H1 (cell line): ENCODE measurements around the gene CDX2. TPM values are rescaled to one million over a fixed set of nuclear protein-coding genes. Genes with fewer than 3 reads are reported as not detected.

ENCODE experiments used
- CBX5 ChIP-seq: fragments of 300-800, 300-1000 bp; sonication (generic); IDR thresholded peaks from 2 replicates; pipeline ENCODE4 v1.7.1; 2016; ENCODE audit warnings: antibody characterized with exemption, low read length, low read depth
- CBX8 ChIP-seq: fragments of 300-800, 300-1000 bp; sonication (generic); IDR thresholded peaks from 2 replicates; pipeline ENCODE4 v1.7.1; 2016; ENCODE audit warnings: low read depth, low read length, borderline replicate concordance
- CHD7 ChIP-seq: fragments of 300-600 bp; sonication (generic); IDR thresholded peaks from 2 replicates; pipeline ENCODE4 v1.7.1; 2012; ENCODE audit warnings: low read length, moderate library complexity, mild to moderate bottlenecking, inconsistent platforms; ENCODE audit not compliant: insufficient replicate concordance
- EZH2 ChIP-seq: fragments of 200-600 bp; sonication (generic); IDR thresholded peaks from 2 replicates; pipeline ENCODE4 v1.7.1; 2012; ENCODE audit warnings: low read depth, mild to moderate bottlenecking, moderate library complexity, low read length, inconsistent platforms; ENCODE audit not compliant: severe bottlenecking
- JUND ChIP-seq: IDR thresholded peaks from 2 replicates; pipeline ENCODE4 v1.6.1; 2011; ENCODE audit warnings: mild to moderate bottlenecking, improper control_type of control experiment, low read length
- NRF1 ChIP-seq: IDR thresholded peaks from 2 replicates; pipeline ENCODE4 v1.6.1; 2011; ENCODE audit warnings: mild to moderate bottlenecking, low read depth, low read length, improper control_type of control experiment
- SIX5 ChIP-seq: IDR thresholded peaks from 2 replicates; pipeline ENCODE4 v1.6.1; 2011; ENCODE audit warnings: mild to moderate bottlenecking, low read depth, low read length
- SUZ12 ChIP-seq: fragments of 200-600 bp; sonication (generic); IDR thresholded peaks from 2 replicates; pipeline ENCODE4 v1.6.1; 2012; ENCODE audit warnings: mild to moderate bottlenecking, inconsistent platforms, low read length, moderate library complexity, mixed read lengths
- TAF1 ChIP-seq: IDR thresholded peaks from 2 replicates; pipeline ENCODE4 v1.6.1; 2011; ENCODE audit warnings: mild to moderate bottlenecking, low read depth, low read length
- TAF7 ChIP-seq: optimal IDR thresholded peaks from 2 replicates; pipeline ENCODE3; 2011; ENCODE audit warnings: low read depth, mild to moderate bottlenecking, inconsistent platforms, low read length, moderate library complexity, borderline replicate concordance
- TEAD4 ChIP-seq: IDR thresholded peaks from 2 replicates; pipeline ENCODE4 v1.6.1; 2012; ENCODE audit warnings: low read depth, low read length, inconsistent platforms, mixed read lengths
- polyA plus RNA-seq, 7 experiments: library from polyadenylated mRNA; depleted of rRNA in 3 of 7; stranded (reverse) in 5 of 7; unstranded in 2 of 7; fragments of >200 nt in 5 of 7; fragments of 200-250 nt in 2 of 7; gene quantifications; 1 replicate in 5 of 7; 2 replicates in 1 of 7; 4 replicates in 1 of 7; pipeline versions ENCODE4 v1.2.1 to v1.2.3, GENCODE V29; 2011 to 2013; ENCODE audit warnings: missing spikeins in 2 of 7, mixed read lengths in 2 of 7
- total RNA-seq: library from RNA; stranded (reverse); fragmentation: NEBNext Ultra II Directional; extraction: Animal tissue kit (Norgen Biotek cat#: 25700); gene quantifications from 2 replicates; pipeline ENCODE4 v1.2.1, GENCODE V29; 2021

The CDX2 gene
- total and polyA plus RNA-seq, 2 of the 8 experiments (the other 6 are each of a cell fraction or from before 2014, with no cell fraction given): 0.09 TPM; not detected in 1

DNA sequence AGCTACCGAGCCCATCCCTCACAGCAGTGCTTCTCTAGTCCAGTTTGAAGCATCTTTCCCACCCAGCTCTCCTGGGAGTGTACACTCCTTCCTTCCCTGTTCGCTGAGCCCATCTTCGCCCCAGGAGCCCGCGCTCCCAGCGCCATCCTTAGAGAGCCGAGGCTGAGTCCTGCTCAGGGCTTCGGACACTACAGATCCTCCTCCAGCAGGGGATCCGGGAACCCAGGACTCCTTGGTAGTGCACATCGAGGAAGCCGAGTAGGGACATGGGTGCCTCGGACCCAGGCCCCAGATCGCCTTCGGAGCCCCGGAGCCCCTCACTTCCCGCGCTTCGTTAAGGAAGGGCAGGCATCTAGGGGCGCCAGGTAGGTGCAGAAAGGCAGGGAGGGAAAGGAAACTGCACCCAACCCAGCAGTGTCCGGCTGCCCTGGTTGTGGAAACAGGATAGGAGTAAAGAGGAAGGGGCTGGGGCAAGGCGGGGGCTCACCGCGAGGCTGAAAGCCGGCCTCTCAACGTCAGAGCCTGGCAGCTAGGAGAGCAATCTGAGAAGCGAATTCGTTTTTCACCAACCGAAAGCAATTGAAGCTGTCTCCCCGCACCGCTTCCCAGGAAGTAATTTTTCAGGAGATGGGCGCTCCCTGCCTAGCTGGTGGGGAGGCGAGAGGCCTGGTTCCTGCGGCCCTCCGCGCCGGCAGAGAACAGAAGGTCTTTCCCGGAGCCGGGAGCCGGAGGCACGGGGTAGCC, 48.3 kb downstream of the CDX2 start (continued):
- TF ChIP-seq TEAD4 (no peak), EZH2 (peak; percentile 96), TAF1 (no peak), CBX5 (no peak), SIX5 (no peak), JUND (no peak), SUZ12 (peak; percentile 87; the same call in 1 of the 2 replicates), CHD7 (no peak), TAF7 (no peak), CBX8 (peak; percentile 38; the same call in 1 of the 2 replicates), NRF1 (no peak)
